Neural progenitor cell (in vitro differentiated cells): ENCODE results near the gene CTIF.

ENCODE experiments used
- CTCF ChIP-seq: fragments of 200-600 bp; sonication (generic); IDR thresholded peaks from 2 replicates; pipeline ENCODE4 v1.5.1; 2017; ENCODE audit warnings: antibody characterized with exemption, mild to moderate bottlenecking
- EZH2 ChIP-seq: fragments of 200-600 bp; sonication (generic); IDR thresholded peaks from 2 replicates; pipeline ENCODE4 v1.6.1; 2017; ENCODE audit warnings: antibody characterized with exemption, mild to moderate bottlenecking, moderate library complexity
- EZH2phosphoT487 ChIP-seq: fragments of 200-600 bp; sonication (generic); IDR thresholded peaks from 2 replicates; pipeline ENCODE4 v1.6.1; 2017; ENCODE audit warnings: antibody characterized with exemption

GRCh38 chr18:48637081-48637990 is 98.5 kb downstream of the CTIF start:
- no peak for TF ChIP-seq CTCF
- no peak for TF ChIP-seq EZH2
- TF ChIP-seq EZH2phosphoT487 = no peak
